ENCODE measurements around the gene STRBP.

STRBP gene

GRCh38 chr9:123269281-123269680 is 895 bp upstream of the STRBP start:
- no peak for DNase-seq (ENCODE audit: low spot score)
- no peak for TF ChIP-seq CTCF (IDR thresholded peaks at IDR 0.05; ENCODE audit: extremely low read depth, missing control alignments)

GRCh38 chr9:123268199-123268464 is 254 bp downstream of the STRBP start:
- DNase-seq (ENCODE audit: low spot score), result no peak
- TF ChIP-seq CTCF (IDR thresholded peaks at IDR 0.05; ENCODE audit: extremely low read depth, missing control alignments), result no peak

- no peak for TF ChIP-seq CTCF (IDR thresholded peaks at IDR 0.05; ENCODE audit: extremely low read depth, missing control alignments)
- DNase-seq (ENCODE audit: low spot score), result peak; percentile 32
Measured at GRCh38 chr9:123267481-123268198, 746 bp downstream of the STRBP start.

- no peak for TF ChIP-seq CTCF (IDR thresholded peaks at IDR 0.05; ENCODE audit: extremely low read depth, missing control alignments)
- peak; percentile 12 for DNase-seq (ENCODE audit: low spot score)
Measured at GRCh38 chr9:123266655-123267399, 1.6 kb downstream of the STRBP start.

- no peak for TF ChIP-seq CTCF (IDR thresholded peaks at IDR 0.05; ENCODE audit: extremely low read depth, missing control alignments)
- peak; percentile 58 for DNase-seq (ENCODE audit: low spot score)
Measured at GRCh38 chr9:123265833-123266232, 2.6 kb downstream of the STRBP start.

- TF ChIP-seq CTCF (IDR thresholded peaks at IDR 0.05; ENCODE audit: extremely low read depth, missing control alignments), result no peak
- DNase-seq (ENCODE audit: low spot score), result no peak
Measured at GRCh38 chr9:123263227-123263626, 5.2 kb downstream of the STRBP start.

GRCh38 chr9:123262338-123262737 is 6.0 kb downstream of the STRBP start:
- TF ChIP-seq CTCF (IDR thresholded peaks at IDR 0.05; ENCODE audit: extremely low read depth, missing control alignments), result no peak
- no peak for DNase-seq (ENCODE audit: low spot score)

All from GM20000 (cell line).